GM18517 (cell line): ENCODE results near the gene LGALSL.

ENCODE experiments used
- ATAC-seq: cut with Tn5 transposase; IDR thresholded peaks from one replicate; pipeline ENCODE4 v1.9.1; 2021; ENCODE audit warnings: mild to moderate bottlenecking, moderate library complexity; ENCODE audit not compliant: unreplicated experiment

The LGALSL gene

GRCh38 chr2:64470071-64470470 lies 16.1 kb downstream of the LGALSL start:
- no peak for ATAC-seq

- no peak for ATAC-seq
Measured at GRCh38 chr2:64470766-64471295, 16.9 kb downstream of the LGALSL start.

DNA sequence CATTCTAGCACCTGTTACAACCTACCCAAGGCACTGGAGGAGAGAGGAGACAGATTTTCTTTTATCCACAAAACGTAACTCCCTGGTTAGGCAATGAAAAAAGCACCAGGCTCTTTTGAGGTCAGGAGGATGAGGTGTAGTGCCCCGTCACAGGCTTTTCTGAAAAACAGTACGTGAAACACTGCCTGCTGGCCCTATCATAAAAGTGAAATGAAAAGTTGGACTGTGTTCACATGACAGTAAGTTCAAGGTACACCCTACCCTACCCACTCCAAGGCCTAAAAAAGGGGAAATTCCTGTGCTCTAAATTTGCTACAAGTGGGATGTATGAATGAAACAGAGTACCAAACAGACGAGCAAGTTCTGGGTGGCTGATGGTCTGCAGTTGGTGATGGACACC lies 17.6 kb downstream of the LGALSL start:
- no peak for ATAC-seq

- ATAC-seq, result no peak
Measured at GRCh38 chr2:64472881-64473280, 18.9 kb downstream of the LGALSL start.

DNA sequence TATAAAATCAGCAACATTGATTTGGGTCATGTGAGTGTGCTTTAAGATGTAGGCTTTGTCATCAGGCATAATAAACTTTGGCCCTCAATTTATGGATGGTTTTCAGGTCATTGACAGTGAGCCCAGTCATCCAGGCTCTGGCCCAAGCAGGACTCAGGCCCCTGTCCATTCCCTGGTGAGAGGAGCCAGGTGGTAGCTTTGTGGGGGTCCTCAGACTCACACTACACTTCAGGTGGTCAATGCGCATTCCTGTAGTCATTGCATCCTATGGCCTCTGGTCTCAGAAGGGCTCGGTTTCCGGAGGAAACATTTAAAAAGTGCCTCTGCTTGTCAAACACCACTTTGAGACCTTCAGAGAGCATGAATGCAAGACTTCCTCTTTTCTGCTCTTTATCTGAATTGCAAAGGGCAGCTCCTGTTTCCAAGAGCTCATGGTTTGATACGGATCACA lies 20.2 kb downstream of the LGALSL start:
- no peak for ATAC-seq

GRCh38 chr2:64474636-64475035 lies 20.7 kb downstream of the LGALSL start:
- no peak for ATAC-seq

- ATAC-seq, result no peak
Measured at GRCh38 chr2:64477037-64477436, 23.1 kb downstream of the LGALSL start.

DNA sequence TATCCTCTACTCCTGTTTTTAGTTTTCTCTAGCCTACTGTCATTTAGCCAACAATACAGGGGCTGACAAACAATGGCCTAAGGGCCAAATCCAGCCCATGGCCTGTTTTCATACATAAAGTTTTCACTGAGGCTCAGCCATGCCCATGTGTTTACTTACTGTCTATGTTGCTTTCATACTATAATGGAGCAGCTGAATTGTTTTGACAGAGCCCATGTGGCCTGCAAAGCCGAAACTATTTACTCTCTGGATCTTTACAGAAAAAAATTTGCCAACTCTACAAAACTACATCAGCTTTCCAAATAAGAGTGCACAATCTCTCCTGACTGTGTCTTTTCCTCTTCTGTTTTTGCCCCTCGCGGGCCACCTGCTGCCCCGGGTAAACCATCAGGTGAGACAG lies 24.0 kb downstream of the LGALSL start:
- no peak for ATAC-seq

DNA sequence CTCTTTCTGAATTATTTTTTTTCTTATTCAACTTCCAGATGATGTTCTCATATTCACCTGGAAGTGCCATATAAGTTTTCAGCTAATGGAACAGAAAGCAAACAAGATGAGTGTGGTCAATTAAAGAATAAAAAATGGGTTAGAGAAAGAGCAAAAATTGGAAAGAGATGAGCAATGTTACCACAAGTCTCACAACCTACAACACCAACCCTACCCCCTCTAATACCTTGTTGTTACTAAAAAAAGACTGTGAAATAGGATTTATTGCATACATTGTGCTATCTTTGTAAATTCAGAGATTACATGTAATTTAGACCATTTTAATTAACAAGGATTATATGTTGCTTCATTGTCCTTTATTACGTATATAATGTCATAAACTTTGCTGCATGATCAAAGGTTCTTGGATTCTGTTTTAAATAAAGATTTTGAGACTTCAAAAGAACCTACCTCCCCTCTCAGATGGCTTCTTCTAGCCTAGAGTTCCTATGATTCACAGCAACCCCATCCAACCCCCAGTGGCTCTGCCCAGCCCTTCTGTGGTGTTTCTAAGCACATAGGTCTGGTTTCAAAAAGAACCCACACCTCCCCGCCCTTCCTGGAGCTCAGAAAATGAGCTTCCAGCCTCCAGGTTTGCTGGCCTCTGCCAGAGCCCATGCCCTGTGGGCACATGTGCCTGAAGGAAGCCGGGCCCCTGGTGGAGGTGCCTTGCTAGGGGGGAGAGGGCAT lies 24.7 kb downstream of the LGALSL start:
- no peak for ATAC-seq

GRCh38 chr2:64479259-64480117 lies 25.5 kb downstream of the LGALSL start:
- ATAC-seq, result no peak

- no peak for ATAC-seq
Measured at GRCh38 chr2:64481665-64482064, 27.7 kb downstream of the LGALSL start.

DNA sequence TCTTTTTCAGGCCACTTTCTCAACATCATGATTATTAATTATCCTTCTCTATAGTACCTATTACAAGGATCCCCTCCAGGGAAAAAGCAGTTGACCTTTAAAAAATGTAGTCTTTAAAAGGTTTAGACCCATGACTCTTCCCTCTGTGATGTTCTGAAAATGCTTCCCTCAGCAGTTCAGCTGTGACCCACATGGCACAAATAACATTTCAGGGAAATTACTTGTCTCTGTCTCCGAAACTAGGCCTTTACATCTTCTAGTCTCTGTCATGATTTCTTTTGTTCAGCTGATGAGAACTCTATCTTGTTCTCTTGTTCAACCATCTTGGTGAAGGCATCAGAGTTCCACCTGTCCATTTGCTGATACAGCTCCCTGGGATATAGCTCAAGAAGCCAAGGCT lies 28.3 kb downstream of the LGALSL start:
- ATAC-seq, result no peak

DNA sequence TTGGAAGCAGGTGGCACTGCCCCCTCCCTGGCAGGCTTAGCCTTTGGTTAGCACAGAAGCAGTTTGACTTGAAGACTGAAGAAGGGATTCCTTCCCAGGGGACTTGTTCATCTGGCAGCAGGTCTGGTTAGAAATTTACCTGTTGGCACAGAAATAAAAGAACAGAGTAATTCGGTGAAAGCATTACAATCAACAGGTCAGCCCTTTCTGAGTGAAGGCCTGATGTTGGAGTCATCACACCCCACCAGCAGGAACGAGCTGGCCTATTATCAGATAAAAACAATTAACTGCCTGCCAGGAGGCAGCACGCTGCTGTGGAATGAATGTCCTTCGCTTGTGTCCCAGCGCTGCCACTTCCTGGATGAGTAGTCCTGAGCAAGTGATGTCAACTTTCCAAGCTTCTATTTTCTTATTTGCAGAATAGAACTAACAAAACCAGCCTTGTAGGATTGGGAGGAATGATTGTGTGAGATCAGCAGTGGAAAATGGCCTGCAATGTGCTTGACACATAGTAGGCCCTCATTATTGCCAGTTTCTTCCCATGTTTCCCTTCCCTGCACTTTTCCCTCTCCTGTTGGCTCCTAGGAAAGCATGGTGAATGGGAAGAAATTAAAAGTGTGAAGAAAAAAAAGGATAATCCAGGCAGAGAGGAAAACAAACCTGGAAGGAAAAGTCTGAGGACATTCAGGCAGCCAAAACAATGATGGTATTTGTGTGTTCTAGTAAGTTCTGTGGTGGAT lies 29.0 kb downstream of the LGALSL start:
- no peak for ATAC-seq

DNA sequence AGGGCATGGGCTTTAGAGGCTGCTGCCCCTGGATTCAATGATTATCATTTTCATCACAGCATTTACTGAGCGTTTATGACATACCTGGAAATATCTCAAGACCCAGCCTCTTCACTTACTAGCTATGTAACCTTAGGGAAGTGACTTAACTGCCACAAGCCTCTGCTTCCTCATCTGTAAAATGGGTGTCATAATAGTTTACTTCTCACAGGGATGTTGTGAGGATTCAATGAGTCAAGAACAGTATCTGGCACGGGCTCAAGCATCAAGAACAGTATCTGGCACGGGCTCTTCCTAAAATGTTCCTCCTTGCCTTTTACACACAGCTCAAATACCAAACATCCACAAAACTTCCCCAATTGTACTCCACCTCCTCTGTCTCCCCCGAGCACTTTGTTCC lies 31.4 kb downstream of the LGALSL start:
- no peak for ATAC-seq

GRCh38 chr2:64485961-64486360 lies 32.0 kb downstream of the LGALSL start:
- ATAC-seq, result no peak

GRCh38 chr2:64487256-64488049 lies 33.5 kb downstream of the LGALSL start:
- no peak for ATAC-seq

- ATAC-seq, result no peak
Measured at GRCh38 chr2:64488050-64488974, 34.4 kb downstream of the LGALSL start.

DNA sequence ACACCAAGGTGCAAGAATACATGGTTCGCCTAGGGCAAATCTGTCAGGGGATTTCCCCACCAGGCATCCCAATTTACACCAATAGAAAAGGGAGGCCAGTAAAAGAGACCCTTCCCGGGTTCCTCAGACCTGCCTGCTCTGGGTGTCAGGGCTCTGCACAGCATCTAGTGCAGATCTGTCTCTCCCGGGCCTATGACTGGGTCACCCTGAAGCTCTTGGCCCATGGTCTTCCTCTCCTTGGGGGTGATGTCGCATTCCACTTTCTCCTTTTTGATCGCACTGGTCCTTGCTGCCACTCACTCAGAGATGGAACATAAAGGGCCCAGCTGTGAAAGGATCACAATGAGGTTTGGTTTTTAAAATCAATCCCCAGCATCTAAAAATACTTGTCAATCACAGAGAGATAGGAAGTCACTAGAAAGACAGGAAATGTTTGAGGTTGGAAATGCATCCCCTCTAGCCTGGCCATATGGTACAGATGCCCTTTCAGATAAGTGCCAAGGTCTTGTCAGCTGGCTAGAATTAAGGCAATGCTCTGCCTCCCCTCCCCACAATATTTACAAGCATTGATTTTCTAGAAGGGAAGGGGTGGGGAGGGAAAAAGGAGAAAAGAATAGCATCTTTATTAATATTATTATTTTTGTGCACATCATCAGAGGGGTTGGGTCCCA lies 35.3 kb downstream of the LGALSL start:
- ATAC-seq, result no peak

GRCh38 chr2:64491426-64491825 lies 37.5 kb downstream of the LGALSL start:
- no peak for ATAC-seq
